Measurements from ENCODE around the gene MED19.

Gene MED19

GRCh38 chr11:57680552-57680874, 31.5 kb downstream of the MED19 start:
- H3K9me3 ChIP-seq (ENCODE audit: low read length) = no peaks in the 10 kb centered on the region
- H4K20me1 ChIP-seq (ENCODE audit: insufficient read depth, low read length) = no peaks in the 10 kb centered on the region
- TF ChIP-seq EZH2 (IDR thresholded peaks at IDR 0.05; ENCODE audit: borderline replicate concordance, low read length) = no peak
- TF ChIP-seq, protein P1, sequence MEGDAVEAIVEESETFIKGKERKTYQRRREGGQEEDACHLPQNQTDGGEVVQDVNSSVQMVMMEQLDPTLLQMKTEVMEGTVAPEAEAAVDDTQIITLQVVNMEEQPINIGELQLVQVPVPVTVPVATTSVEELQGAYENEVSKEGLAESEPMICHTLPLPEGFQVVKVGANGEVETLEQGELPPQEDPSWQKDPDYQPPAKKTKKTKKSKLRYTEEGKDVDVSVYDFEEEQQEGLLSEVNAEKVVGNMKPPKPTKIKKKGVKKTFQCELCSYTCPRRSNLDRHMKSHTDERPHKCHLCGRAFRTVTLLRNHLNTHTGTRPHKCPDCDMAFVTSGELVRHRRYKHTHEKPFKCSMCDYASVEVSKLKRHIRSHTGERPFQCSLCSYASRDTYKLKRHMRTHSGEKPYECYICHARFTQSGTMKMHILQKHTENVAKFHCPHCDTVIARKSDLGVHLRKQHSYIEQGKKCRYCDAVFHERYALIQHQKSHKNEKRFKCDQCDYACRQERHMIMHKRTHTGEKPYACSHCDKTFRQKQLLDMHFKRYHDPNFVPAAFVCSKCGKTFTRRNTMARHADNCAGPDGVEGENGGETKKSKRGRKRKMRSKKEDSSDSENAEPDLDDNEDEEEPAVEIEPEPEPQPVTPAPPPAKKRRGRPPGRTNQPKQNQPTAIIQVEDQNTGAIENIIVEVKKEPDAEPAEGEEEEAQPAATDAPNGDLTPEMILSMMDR (IDR thresholded peaks at IDR 0.05; ENCODE audit: low read length) = no peak
- no peaks in the 10 kb centered on the region for H3F3A ChIP-seq (ENCODE audit: insufficient read depth, low read length)
- H3K27me3 ChIP-seq (ENCODE audit: insufficient read depth, low read length) = no peaks in the 10 kb centered on the region
- H3K36me3 ChIP-seq (ENCODE audit: insufficient read depth, low read length) = peaks cover 86% of the 10 kb centered on the region
- H2AFZ ChIP-seq (ENCODE audit: low read length) = no peak overlapping the region
- H3K9ac ChIP-seq (ENCODE audit: low read length) = no peak overlapping the region
- H3K9me2 ChIP-seq (ENCODE audit: low read depth, low read length) = no peaks in the 10 kb centered on the region
- H3K4me3 ChIP-seq (ENCODE audit: low read depth, low read length, poor library complexity, severe bottlenecking) = no peak overlapping the region
- H3K4me2 ChIP-seq (ENCODE audit: low read length) = no peak overlapping the region
- H3K27ac ChIP-seq (ENCODE audit: low read depth, low read length, poor library complexity, severe bottlenecking) = no peak overlapping the region
- peaks cover 33% of the 10 kb centered on the region for H3K79me2 ChIP-seq (ENCODE audit: insufficient read depth, low read length)
- no peaks in the 10 kb centered on the region for H3K4me1 ChIP-seq (ENCODE audit: insufficient read depth, low read length, severe bottlenecking)

GRCh38 chr11:57679396-57679795, 32.6 kb downstream of the MED19 start:
- Histone ChIP-seq H2AFZ (ENCODE audit: low read length) (no peak overlapping the region), H3K36me3 (ENCODE audit: insufficient read depth, low read length) (peaks cover 86% of the 10 kb centered on the region), H3K79me2 (ENCODE audit: insufficient read depth, low read length) (peaks cover 44% of the 10 kb centered on the region), H3F3A (ENCODE audit: insufficient read depth, low read length) (no peaks in the 10 kb centered on the region), H3K27ac (ENCODE audit: low read depth, low read length, poor library complexity, severe bottlenecking) (no peak overlapping the region), H3K4me3 (ENCODE audit: low read depth, low read length, poor library complexity, severe bottlenecking) (no peak overlapping the region), H3K4me2 (ENCODE audit: low read length) (no peak overlapping the region), H3K9me3 (ENCODE audit: low read length) (no peaks in the 10 kb centered on the region), H3K4me1 (ENCODE audit: insufficient read depth, low read length, severe bottlenecking) (no peaks in the 10 kb centered on the region), H3K27me3 (ENCODE audit: insufficient read depth, low read length) (no peaks in the 10 kb centered on the region), H4K20me1 (ENCODE audit: insufficient read depth, low read length) (no peaks in the 10 kb centered on the region), H3K9me2 (ENCODE audit: low read depth, low read length) (no peaks in the 10 kb centered on the region), H3K9ac (ENCODE audit: low read length) (no peak overlapping the region)
- no peak for TF ChIP-seq EZH2 (IDR thresholded peaks at IDR 0.05; ENCODE audit: borderline replicate concordance, low read length)

DNA sequence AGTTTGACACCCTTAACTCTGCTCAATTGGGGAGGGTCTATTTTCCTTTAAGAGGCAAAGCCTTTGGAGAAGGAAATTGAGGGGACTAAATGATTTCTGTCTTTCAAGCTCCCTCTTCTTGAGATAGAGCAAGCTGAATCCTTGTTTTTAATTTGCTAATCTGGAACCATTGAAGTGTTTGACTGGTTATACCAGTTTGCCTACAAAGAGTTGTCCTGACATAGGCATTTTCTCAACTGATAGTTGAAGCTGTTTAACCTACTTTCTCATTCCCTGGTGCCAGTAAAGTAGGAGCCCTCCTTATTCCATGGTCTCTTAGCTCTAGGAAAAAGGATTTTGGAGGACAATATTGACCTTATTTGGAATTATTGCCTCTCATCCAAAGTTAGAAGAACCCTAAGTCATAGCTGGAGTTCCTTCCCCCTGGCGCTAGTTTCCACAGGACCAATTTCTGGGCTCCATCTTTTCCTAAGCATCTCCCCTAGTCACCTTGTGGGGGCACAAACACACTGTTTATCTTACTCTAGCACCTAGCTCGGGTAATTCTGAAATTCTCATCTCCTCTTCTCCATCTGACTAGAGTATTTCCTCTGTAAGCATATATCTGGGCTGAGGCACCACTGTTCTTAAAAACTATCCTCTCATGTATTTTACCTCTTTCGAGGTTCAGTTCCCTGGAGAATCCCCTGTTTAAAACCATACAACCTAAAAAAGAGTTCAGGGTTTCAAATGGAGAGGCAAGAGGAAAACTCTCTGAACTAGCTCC, 36.7 kb downstream of the MED19 start:
- no peak for TF ChIP-seq EZH2 (IDR thresholded peaks at IDR 0.05; ENCODE audit: borderline replicate concordance, low read length)
- TF ChIP-seq, protein P1 (IDR thresholded peaks at IDR 0.05; ENCODE audit: low read length) = no peak

DNA sequence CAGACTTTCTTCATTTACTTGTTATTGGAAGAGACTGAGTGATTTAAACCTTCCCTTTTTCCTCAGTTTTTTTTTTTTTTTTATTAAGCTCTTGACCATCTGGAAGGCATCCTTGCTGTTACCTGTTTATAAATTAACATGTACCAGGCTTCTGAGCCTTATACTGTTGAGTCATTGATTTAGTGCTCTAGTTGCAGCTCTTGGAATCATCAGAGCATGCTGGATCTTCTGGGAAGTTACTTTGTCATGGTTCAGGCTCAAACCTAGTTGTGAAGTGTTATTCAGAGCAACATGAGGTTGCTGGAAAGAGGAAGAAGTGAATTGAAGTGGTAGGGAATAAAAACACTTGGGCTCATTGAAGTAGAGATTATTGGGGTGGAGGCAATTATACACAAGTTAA, 37.8 kb downstream of the MED19 start:
- Histone ChIP-seq H3K27me3 (ENCODE audit: insufficient read depth, low read length) (no peaks in the 10 kb centered on the region), H3K4me1 (ENCODE audit: insufficient read depth, low read length, severe bottlenecking) (peaks cover 9% of the 10 kb centered on the region), H4K20me1 (ENCODE audit: insufficient read depth, low read length) (no peaks in the 10 kb centered on the region)

More for the DNA sequence above, 36.7 kb downstream of the MED19 start:
- H3K36me3 ChIP-seq (ENCODE audit: insufficient read depth, low read length) = peaks cover 83% of the 10 kb centered on the region
- no peaks in the 10 kb centered on the region for H3K4me1 ChIP-seq (ENCODE audit: insufficient read depth, low read length, severe bottlenecking)
- H3K27me3 ChIP-seq (ENCODE audit: insufficient read depth, low read length) = no peaks in the 10 kb centered on the region
- peaks cover 69% of the 10 kb centered on the region for H3K79me2 ChIP-seq (ENCODE audit: insufficient read depth, low read length)
- H3F3A ChIP-seq (ENCODE audit: insufficient read depth, low read length) = no peaks in the 10 kb centered on the region
- no peak overlapping the region for H3K4me2 ChIP-seq (ENCODE audit: low read length)
- H4K20me1 ChIP-seq (ENCODE audit: insufficient read depth, low read length) = no peaks in the 10 kb centered on the region
- H2AFZ ChIP-seq (ENCODE audit: low read length) = no peak overlapping the region
- H3K27ac ChIP-seq (ENCODE audit: low read depth, low read length, poor library complexity, severe bottlenecking) = no peak overlapping the region
- no peaks in the 10 kb centered on the region for H3K9me2 ChIP-seq (ENCODE audit: low read depth, low read length)
- H3K9me3 ChIP-seq (ENCODE audit: low read length) = no peaks in the 10 kb centered on the region
- H3K9ac ChIP-seq (ENCODE audit: low read length) = no peak overlapping the region
- no peak overlapping the region for H3K4me3 ChIP-seq (ENCODE audit: low read depth, low read length, poor library complexity, severe bottlenecking)

More for the DNA sequence above, 37.8 kb downstream of the MED19 start:
- Histone ChIP-seq H3K36me3 (ENCODE audit: insufficient read depth, low read length) (peaks cover 72% of the 10 kb centered on the region), H3K4me2 (ENCODE audit: low read length) (no peak overlapping the region), H2AFZ (ENCODE audit: low read length) (no peak overlapping the region), H3K4me3 (ENCODE audit: low read depth, low read length, poor library complexity, severe bottlenecking) (no peak overlapping the region), H3K9ac (ENCODE audit: low read length) (no peak overlapping the region), H3K9me3 (ENCODE audit: low read length) (no peaks in the 10 kb centered on the region), H3K79me2 (ENCODE audit: insufficient read depth, low read length) (peaks cover 74% of the 10 kb centered on the region), H3K9me2 (ENCODE audit: low read depth, low read length) (no peaks in the 10 kb centered on the region), H3F3A (ENCODE audit: insufficient read depth, low read length) (no peaks in the 10 kb centered on the region), H3K27ac (ENCODE audit: low read depth, low read length, poor library complexity, severe bottlenecking) (no peak overlapping the region)
- TF ChIP-seq, protein P1 (IDR thresholded peaks at IDR 0.05; ENCODE audit: low read length) = no peak
- TF ChIP-seq EZH2 (IDR thresholded peaks at IDR 0.05; ENCODE audit: borderline replicate concordance, low read length) = no peak
